HG03575 (cell line): ENCODE results near the gene HSD17B11.
"Not testable (repeated sequence)": the region's sequence is repeated elsewhere in the genome, so short reads cannot be mapped to it uniquely, and the experiment has no call there.

ENCODE experiments used
- ATAC-seq: cut with Tn5 transposase; IDR thresholded peaks from one replicate; pipeline ENCODE4 v1.9.1; 2021; ENCODE audit not compliant: unreplicated experiment, insufficient number of reproducible peaks, low FRiP score; ENCODE audit errors: extremely low read depth

Gene HSD17B11

DNA sequence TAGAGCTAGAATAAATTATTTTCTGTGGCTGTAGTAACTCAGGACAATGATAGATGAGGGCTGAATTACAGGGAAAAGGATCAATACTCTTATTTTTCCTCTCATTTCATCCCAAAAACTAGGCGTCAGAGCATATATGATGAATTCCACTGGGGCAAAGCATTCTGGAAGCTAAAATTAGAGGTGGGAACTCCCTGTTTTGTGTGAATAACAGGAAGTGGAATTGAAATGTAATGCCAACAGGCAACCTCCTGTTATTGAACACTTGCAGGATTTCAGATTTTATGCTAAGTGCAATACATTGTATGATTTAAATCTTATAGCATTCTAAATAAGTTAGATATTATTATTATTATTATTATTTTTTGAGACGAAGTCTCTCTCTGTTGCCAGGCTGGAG lies 20.9 kb downstream of the HSD17B11 start:
- ATAC-seq: no peak

DNA sequence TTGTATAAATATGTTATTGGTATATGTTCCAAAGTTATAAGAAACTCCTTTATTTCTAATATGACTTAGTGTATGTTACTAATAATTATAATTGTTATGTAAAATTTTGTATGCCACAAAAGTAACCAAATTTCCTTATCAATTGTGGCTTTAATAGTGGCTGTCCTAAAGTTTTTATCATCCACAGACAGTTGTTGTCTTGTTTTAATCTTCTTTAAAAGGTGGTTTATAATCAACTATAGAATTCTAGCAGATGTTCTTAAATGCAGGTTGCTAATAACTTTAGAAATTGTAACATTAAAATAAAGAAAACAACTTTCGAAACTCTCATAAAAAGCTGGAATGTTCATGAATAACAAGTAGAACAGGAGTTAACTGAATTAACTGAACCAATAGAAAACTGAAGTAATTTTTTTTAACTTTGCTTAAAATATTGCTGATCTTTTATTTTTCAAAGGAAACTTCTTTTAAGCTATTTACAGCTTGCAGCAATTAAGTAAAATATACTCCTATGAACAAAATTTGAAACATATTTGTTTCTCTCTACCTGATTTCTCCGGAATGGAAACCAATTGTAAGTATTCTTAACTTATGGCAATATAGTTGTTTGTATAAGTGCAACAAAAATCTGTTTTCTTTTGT lies 24.3 kb downstream of the HSD17B11 start:
- no peak for ATAC-seq

DNA sequence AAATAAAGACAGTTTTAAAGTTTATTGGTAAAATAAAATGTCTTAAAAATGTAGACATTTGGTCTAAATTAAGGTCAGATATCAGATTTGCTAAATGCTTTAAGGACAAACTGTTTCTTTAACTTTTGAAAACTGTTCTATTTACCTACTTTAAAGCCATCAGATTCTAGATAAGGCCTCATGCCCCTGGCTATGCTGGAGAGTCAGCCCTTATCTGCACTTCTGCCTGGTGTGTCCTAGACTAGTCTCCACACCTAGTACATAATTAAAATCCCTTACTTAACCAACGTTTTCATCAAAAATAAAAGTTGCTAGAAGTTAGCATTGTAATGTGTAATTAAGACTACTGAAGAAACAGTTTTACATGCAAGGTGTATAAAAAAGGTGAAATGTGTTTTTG lies 25.6 kb downstream of the HSD17B11 start:
- ATAC-seq: no peak

DNA sequence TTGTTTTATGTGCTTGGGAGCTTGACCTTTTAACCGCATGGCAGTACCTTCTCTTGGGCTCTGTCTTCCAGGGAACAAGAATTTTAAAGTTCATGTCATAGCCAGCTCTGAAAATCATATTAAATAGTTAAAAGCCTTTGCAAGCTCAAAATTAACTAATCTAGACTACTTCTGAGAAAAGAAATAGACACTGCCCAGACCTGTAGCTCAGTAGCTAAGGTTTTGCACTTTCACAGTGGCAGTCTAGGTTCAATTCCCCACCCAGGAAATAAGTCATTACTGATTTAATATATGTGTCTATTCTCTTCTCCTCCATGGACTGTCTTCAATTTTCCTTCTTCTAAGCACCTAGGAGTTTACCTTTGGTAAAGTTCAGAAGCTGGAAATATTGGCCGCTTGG lies 27.4 kb downstream of the HSD17B11 start:
- no peak for ATAC-seq

DNA sequence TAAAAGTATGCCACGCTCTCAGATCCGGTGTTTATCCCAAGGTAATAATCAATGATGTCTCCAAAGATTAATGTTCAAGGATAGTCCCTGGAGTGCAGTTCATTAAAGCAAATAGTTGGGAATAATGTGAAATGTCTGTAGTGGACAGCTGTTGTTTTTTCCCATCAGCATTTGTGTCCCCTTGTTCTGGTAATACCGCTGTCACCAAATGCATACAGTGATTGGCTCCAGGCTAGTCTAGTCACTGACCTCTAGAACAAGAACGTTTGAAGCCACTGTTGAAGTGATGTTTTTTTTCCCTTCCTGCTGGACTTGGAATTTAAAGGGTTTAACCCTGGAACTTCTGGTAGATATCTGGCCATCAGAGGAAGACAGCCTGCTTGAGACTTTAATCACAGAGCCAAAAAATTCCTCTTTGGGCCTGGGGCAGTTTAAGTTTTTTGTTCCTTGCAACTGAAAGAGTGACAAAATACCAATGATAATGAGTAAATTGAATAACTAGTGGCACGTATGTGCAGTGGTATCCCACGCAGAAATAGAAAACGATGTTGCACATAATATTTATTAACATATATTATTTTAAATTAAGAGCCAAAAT lies 30.6 kb downstream of the HSD17B11 start:
- ATAC-seq: no peak

DNA sequence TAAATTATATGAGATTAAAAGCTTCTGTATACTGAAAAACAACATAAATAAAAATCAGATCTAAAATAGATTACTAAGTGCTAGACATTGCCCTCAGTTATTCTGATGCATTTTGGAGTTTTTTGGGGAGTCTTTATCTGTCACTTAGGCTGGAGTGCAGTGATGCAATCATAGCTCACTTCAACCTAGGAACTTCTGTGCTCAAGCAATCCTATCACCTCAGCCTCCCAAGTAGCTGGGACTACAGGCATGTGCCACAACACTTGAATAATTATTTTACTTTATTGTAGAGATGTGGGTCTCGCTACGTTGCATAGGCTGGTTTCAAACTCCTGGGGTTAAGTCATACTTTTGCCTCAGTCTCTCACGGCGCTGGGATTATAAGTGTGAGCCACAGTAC lies 31.7 kb downstream of the HSD17B11 start:
- ATAC-seq: no peak

DNA sequence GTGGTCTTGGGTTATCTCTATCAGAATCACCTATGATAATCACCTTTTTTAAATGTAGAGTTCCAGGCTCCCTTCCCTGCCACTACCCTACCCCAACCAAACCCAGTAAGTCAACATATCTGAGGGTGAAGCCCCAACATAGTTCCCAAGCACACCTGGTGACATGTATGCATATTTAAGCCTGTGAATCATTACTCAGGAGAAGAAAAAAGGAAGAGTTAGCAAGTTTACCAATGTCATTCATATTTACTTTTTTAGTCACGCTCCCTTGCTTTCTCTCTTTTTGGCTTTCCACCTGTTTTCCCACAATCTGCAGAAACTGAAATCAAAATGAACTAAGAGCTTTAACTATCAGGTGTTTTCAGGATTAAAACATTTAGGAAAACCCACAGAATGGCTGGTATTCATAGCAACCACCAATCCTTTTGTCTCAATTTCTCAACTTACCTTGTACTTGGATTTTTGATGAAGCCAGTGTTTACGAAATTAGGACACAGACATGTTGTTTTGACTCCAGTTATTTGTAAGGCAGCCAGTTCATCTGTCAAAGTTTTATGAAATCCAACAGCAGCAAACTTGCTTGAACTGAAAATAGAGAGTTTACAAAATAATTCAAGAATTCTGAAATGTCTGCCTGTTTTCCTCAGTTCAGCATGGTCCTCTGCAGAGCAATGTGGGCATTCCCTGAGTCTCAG lies 34.0 kb downstream of the HSD17B11 start:
- no peak for ATAC-seq

DNA sequence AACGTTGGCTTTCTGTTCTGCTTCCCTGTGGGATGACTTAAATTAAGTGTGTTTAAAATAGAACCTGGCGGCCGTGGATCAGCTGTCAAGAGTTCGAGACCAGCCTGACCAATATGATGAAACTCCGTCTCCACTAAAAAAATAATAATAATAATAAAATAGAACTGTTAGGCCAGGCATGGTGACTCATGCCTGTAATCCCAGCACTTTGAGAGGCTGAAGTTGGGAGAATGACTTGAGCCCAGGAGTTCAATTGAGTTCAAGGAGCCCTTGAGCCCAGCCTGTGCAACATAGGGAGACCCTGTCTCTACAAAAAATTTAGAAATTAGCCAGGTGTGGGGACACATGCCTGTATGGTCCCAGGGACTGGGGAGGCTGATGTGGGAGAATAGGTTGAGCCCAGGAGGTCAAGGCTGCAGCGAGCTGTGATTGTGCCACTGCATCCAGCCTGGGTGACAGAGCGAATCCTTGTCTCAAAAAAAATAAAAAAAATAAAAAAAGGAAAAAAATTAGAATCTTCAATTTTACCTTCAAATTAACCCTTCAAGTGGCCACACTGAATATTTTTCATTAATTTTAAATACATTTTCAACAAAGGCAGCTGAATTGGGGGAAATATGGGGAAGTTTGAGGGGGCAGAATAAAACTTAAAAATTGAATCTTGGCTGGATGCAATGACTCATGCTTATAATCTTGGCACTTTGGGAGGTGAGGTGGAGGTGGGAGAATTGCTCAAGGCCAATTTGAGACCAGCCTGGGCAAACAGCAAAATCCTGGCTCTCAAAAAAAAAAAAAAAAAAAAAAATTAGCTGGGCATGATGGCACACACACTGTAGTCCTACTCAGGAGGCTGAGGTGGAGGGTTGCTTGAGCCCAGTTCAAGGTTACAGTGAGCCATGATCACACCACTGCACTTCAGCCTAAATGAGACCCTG lies 36.6 kb downstream of the HSD17B11 start:
- ATAC-seq: no peak

DNA sequence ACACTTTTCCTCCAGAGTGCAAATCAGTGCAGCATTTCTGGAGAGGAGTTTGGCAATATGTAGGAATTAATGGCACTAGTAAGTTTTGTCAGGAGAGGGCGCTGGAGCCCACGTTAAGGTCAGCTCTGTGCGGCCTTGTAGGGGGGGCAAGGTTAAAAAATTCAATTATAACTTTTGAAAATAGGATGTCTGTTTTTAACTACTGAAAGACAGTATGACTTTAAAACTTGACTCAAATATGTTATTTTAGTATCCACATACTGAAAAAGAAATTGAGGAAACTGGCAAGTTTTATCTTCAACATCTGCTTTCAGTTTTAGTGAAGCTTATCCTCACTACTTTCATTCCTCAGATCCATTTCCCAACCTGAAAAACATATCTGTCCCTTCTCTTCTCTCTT lies 37.4 kb downstream of the HSD17B11 start:
- peak; percentile 79 for ATAC-seq

DNA sequence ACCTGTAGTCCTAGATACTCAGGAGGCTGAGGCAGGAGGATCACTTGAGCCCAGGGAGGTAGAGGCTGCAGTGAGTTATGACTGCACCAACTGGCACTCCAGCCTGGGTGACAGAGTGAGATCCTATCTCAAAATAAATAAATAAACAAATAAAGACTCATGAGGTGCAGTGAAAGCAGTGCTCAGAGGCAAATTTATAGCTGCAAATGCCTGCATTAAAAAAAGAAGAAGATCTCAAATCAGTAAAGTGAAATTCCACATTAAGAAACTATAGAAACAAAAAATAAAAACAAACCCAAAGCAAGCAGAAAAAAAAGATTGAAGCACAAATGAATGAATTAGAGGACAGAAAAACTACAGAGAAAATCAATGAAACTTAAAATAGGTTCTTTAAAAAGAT lies 45.8 kb downstream of the HSD17B11 start:
- no peak for ATAC-seq

DNA sequence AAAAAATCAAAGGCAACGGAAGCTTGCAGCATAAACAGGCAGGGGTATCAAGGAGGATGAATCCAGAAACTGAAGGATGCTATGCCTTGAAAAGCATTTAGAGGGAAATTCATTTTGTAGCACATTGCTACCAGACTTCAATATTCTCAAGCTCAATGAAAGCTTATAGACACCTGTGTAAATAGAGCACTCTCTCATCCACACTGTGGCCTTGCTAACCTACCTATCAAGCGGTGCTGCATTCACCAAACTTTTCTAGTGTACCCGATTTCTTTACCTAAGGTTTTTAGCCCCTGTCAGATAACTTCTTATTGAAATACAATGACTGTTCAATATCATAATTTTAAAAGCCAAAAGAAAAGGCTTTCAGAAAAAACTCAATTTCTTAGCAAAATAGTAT lies 48.1 kb downstream of the HSD17B11 start:
- no peak for ATAC-seq

DNA sequence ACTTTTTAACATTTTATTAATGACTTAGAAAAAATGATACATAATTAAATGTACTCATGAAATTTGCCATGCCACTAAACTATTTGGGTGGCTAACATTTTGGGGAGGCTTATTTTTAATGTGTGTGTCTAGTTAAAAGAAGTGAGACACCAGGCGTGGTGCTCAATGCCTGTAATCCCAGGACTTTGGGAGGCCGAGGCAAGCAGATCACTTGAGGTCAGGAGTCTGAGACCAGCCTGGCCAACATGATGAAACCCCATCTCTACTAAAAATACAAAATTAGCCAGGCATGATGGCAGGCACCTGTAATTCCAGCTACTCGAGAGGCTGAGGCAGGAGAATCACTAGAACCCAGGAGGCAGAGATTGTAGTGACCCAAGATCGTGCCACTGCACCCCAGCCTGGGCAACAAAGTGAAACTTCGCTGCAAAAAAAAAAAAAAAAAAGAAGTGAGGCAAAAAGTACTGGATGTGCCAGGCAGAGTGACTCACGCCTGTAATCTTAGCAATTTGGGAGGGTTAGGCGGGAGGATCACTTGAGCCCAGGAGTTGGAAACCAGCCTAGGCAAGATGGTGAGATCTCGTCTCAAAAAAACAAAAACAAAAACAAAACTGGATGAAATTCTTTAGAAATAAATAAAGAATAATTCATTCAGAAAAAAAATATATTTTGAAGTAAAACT lies 48.9 kb downstream of the HSD17B11 start:
- not testable (repeated sequence) for ATAC-seq

DNA sequence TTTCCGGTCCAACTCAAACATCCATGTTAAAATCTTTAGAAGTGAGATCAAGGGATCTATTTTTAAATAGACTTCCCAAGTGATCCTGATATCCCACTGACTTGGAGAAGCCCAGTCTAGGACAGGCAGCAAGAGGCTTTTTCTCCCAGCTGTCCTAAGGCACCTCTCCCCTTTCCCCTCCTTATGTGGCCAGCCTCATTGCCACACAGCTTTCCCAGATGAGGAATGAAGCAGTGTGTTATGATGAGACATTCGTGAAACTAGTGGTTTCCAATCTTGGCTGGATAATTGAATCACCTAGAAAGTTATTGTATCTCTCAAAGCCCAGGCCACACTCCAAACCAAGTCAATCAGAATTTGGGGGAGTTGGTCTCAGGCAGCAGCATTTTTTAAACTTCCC lies 51.5 kb downstream of the HSD17B11 start:
- no peak for ATAC-seq

DNA sequence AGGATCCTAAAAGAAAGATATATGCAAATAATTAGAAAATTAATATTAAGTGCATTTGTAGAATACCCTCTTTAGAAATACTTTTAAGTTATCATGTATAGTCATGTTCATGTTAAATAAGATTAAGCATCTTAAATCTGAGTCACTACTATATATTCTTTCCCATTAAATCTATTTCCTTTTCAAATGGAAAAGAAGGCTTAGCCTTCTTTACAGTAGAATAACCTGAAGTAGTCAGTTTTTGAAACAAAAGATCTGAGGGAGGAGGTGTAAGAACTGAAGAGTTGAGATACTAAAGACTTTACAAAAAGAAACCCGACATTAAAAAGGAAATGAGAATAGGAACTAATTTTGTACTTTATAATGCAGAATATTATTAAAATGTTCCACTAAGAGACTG lies 53.6 kb downstream of the HSD17B11 start:
- no peak for ATAC-seq

DNA sequence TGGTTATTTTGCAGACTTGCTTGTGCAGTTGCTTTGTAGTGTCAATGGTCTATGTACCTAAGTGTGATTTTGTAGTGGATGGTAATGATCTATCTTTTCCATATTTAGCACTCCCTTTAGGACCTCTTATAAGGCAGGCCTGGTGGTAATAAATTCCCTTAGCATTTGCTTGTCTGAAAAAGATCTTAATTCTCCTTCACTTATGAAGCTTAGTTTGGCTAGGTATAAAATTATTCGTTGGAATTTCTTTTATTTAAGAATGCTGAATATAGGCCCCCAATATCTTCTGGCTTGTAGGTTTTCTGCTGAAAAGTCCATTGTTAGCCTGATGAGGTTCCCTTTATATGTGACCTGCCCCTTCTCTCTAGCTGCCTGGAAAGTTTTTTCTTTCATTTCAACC lies 57.7 kb downstream of the HSD17B11 start:
- ATAC-seq: no peak

DNA sequence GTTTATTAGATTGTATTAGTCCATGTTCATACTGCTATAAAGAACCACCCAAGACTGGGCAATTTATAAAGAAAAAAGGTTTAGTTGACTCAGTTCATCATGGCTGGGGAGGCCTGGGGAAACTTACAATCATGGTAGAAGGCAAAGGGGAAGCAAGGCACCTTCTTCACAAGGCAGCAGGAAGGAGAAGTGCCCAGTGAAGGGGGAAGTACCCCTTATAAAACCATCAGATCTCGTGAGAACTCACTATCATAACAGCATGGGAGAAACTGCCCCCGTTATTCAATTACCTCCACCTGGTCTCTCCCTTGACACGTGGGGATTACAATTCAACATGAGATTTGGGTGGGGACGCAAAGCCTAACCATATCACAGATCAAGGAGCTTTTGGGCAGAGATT lies 60.2 kb downstream of the HSD17B11 start:
- ATAC-seq: no peak

DNA sequence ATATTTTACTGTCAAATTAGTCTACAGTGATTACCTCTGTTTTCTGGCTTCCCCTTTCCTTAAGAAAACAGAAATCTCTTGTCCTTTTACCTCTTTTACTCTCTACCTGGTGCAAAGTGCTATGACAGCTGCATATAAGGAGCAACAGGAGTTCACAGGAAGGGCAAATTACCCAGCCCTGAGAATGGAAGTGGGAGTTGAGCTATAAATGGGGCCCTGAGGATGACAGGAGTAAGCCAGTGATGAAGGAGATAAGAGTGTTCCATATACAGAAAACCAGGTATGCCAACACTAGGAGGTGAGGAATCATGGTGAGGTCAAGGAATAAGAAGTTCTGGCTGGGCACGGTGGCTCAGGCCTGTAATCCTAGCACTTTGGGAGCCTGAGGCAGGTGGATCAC lies 63.9 kb downstream of the HSD17B11 start:
- no peak for ATAC-seq

DNA sequence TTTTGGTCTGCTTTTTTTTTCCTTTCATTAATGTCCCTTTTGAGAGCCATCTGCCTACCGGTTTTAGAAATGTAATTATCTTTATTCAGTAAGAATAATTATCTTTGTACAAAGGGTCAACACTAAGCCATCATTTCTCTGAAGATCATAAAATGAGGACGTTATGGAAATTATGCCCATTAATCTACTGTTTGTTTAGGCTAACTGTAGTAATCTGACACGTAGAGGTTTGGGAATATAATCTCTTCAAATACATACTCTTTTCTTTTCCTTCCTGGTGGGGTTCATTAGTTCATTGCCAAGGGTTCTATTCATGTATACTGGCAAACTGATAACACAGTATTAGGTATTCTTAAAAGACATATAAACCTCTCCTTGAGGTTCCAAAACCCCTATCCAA lies 64.5 kb downstream of the HSD17B11 start:
- no peak for ATAC-seq

DNA sequence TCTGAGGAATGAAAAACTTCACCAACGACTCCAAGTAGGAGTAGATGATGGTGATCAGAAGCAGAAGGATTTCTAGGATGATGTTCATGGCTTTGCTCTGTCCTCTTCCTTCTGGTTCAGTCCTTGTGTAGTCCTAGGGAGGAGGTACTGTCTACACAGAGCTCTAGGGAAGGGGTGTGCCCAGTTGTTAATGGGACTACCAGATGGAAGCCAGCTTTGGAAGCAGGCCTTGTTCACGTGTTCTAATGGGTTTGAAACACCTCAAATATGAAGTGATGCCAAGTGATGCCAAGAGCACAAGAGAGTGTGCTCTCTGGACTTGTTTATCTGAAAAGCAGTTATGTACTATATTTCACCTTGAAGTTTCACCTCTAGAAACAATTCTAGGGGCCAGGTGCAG lies 68.2 kb downstream of the HSD17B11 start, which contains the start of gene HSD17B13:
TSS of gene HSD17B13 (minus strand) at position 129 of the 400 bp plus-strand sequence. CDS start at position 88, 41 bp downstream.
- no peak for ATAC-seq
